B cell (primary cell): ENCODE measurements around the gene TNFRSF1B. TPM values are rescaled to one million over a fixed set of nuclear protein-coding genes. Genes with fewer than 3 reads are reported as not detected.

ENCODE experiments used
- ATAC-seq: fragments of 200-7000 bp; cut with Tn5 transposase; one replicate; pipeline ENCODE4 v1.10.0; 2021; ENCODE audit warnings: low read depth, mild to moderate bottlenecking, moderate number of reproducible peaks, moderate library complexity
- CTCF ChIA-PET: fragments of 350-600 bp; sonication (Branson Sonifier 250); formaldehyde crosslinking; loops from one replicate; lab custom pipeline; 2021; ENCODE audit warnings: antibody characterized with exemption, inconsistent platforms; lab: Charles Lee
- POLR2A ChIA-PET: fragments of 350-600 bp; sonication (Branson Sonifier 250); formaldehyde crosslinking; loops from one replicate; lab custom pipeline; 2021; ENCODE audit warnings: antibody characterized with exemption; lab: Charles Lee
- DNase-seq: peaks from one replicate; pipeline ENCODE4 v3.0.0; 2013
- H2AFZ ChIP-seq: 2 replicates; pipeline ENCODE4 v1.6.1; 2012; ENCODE audit warnings: mild to moderate bottlenecking, low read depth, low read length; ENCODE audit not compliant: insufficient read depth, poor library complexity, severe bottlenecking
- H3K27ac ChIP-seq, 2 donors: 1 replicate in 1 of 2; 2 replicates in 1 of 2; pipeline ENCODE4 v1.5.1; 2012 to 2013; ENCODE audit warnings: low read length in 2 of 2, mild to moderate bottlenecking in 2 of 2, moderate library complexity in 1 of 2
- H3K27me3 ChIP-seq, 4 experiments: fragments of 200-600 bp in 1 of 4; sonication (generic) in 1 of 4; replicated peaks in 1 of 4; 1 replicate in 2 of 4; 2 replicates in 2 of 4; pipeline versions ENCODE4 v1.6.1 to v1.7.0; 2013 to 2016; ENCODE audit warnings: low read length in 3 of 4, mild to moderate bottlenecking in 2 of 4, mixed read lengths in 1 of 4, moderate library complexity in 1 of 4; ENCODE audit not compliant: insufficient read depth in 4 of 4, control insufficient read depth in 3 of 4; ENCODE audit errors: control extremely low read depth in 1 of 4
- H3K36me3 ChIP-seq, 2 experiments: replicated peaks in 1 of 2; 1 replicate in 1 of 2; 2 replicates in 1 of 2; pipeline versions ENCODE4 v1.6.1 to v1.7.1; 2013; ENCODE audit warnings: low read length in 1 of 2; ENCODE audit not compliant: insufficient read depth in 2 of 2, control insufficient read depth in 1 of 2; ENCODE audit errors: control extremely low read depth in 1 of 2, extremely low read depth in 1 of 2
- H3K4me1 ChIP-seq, 2 donors: fragments of 200-600 bp in 1 of 2; sonication (generic) in 1 of 2; 1 replicate in 1 of 2; 2 replicates in 1 of 2; pipeline versions ENCODE4 v1.5.1 to v1.6.1; 2013 to 2017; ENCODE audit warnings: low read length in 2 of 2; ENCODE audit not compliant: control insufficient read depth in 2 of 2, insufficient read depth in 2 of 2
- H3K4me2 ChIP-seq: replicated peaks from 2 replicates; pipeline ENCODE3; 2012; ENCODE audit warnings: mild to moderate bottlenecking, low read depth, low read length; ENCODE audit not compliant: poor library complexity, severe bottlenecking
- H3K4me3 ChIP-seq, 5 experiments: fragments of 200-600 bp in 1 of 5; sonication (generic) in 1 of 5; 1 replicate in 3 of 5; 2 replicates in 2 of 5; pipeline versions ENCODE4 v1.5.1 to v1.7.0; 2011 to 2016; ENCODE audit warnings: low read length in 4 of 5, mild to moderate bottlenecking in 4 of 5, low read depth in 2 of 5, control low read depth in 1 of 5, moderate library complexity in 1 of 5; ENCODE audit not compliant: insufficient read depth in 1 of 5; ENCODE audit errors: control extremely low read depth in 1 of 5, extremely low read depth in 1 of 5
- H3K79me2 ChIP-seq: fragments of 200-600 bp; sonication (generic); one replicate; pipeline ENCODE4 v1.6.0; 2016; ENCODE audit warnings: low read length; ENCODE audit not compliant: control insufficient read depth, insufficient read depth
- H3K9ac ChIP-seq: fragments of 200-600 bp; sonication (generic); 2 replicates; pipeline ENCODE4 v1.6.1; 2017; ENCODE audit warnings: mild to moderate bottlenecking, low read length, moderate library complexity
- H3K9me3 ChIP-seq, 3 donors: one replicate each; pipeline versions ENCODE4 v1.6.1 to v1.7.1; 2013; ENCODE audit warnings: low read length in 2 of 3; ENCODE audit not compliant: control insufficient read depth in 2 of 3, insufficient read depth in 1 of 3; ENCODE audit errors: control extremely low read depth in 1 of 3
- H4K20me1 ChIP-seq: 2 replicates; pipeline ENCODE4 v1.6.0; 2012; ENCODE audit warnings: mild to moderate bottlenecking, low read length; ENCODE audit not compliant: insufficient read depth, control insufficient read depth, poor library complexity, severe bottlenecking
- H3K27ac Mint-ChIP-seq: one replicate; pipeline ENCODE4 v1.8.0; 2021; ENCODE audit warnings: mixed read lengths
- H3K27me3 Mint-ChIP-seq: one replicate; pipeline ENCODE4 v1.8.0; 2021; ENCODE audit warnings: mixed read lengths
- H3K4me1 Mint-ChIP-seq: one replicate; pipeline ENCODE4 v1.8.0; 2021; ENCODE audit warnings: mixed read lengths
- H3K4me3 Mint-ChIP-seq: one replicate; pipeline ENCODE4 v1.8.0; 2021; ENCODE audit warnings: mixed read lengths
- H3K9me3 Mint-ChIP-seq: one replicate; pipeline ENCODE4 v1.8.0; 2022; ENCODE audit warnings: mixed read lengths; ENCODE audit not compliant: insufficient read depth
- CTCF ChIP-seq: fragments of 200-600 bp; IDR thresholded peaks from one replicate; pipeline ENCODE4 v1.8.0; 2022; ENCODE audit warnings: antibody characterized with exemption, mild to moderate bottlenecking
- EZH2 ChIP-seq: IDR thresholded peaks from 2 replicates; pipeline ENCODE4 v1.6.1; 2012; ENCODE audit warnings: borderline replicate concordance, low read depth, mild to moderate bottlenecking, moderate library complexity, low read length; ENCODE audit not compliant: insufficient read depth, poor library complexity, severe bottlenecking
- WGBS: methylation state at CpG from one replicate; pipeline ENCODE4 v1.1.5; 2013; ENCODE audit warnings: missing lambda C conversion rate; ENCODE audit not compliant: insufficient coverage; 5-methylcytosine and 5-hydroxymethylcytosine counted together
- intact Hi-C: fragments of 100-400 bp; cut with micrococcal nuclease; formaldehyde crosslinking; loops from one replicate; pipeline ENCODE4 v1.10.0; 2022
- polyA plus RNA-seq: library from polyadenylated mRNA; depleted of rRNA; stranded (reverse); fragments of >200 nt; gene quantifications from 2 replicates; pipeline ENCODE4 v1.2.3, GENCODE V29; 2012
- total RNA-seq, 2 donors: library from RNA; stranded (reverse); fragments of 120-200 nt in 1 of 2; gene quantifications; 1 replicate in 1 of 2; 2 replicates in 1 of 2; pipeline versions ENCODE4 v1.2.3 to v1.2.4, GENCODE V29; 2013 to 2022

TNFRSF1B gene
- total and polyA plus RNA-seq, 2 donors (not counting 1 experiment from before 2014, with no cell fraction given), result 37.7 to 99.4 TPM

- Histone ChIP-seq H3K9ac (no peak overlapping the region), H3K36me3 (peaks cover 0 to 31% of the 10 kb centered on the region in 2 experiments), H2AFZ (no peak overlapping the region), H3K27ac (peak overlapping the region in 1 of 2 donors; percentile 10), H3K79me2 (peaks cover 94% of the 10 kb centered on the region), H3K4me3 (no peak overlapping the region), H4K20me1 (peaks cover 88% of the 10 kb centered on the region), H3K27me3 (no peaks in the 10 kb centered on the region), H3K9me3 (no peaks in the 10 kb centered on the region), H3K4me2 (peak overlapping the region; percentile 58), H3K4me1 (peaks cover 45 to 82% of the 10 kb centered on the region in 2 donors)
- Mint-ChIP-seq H3K9me3 (no peaks in the 10 kb centered on the region), H3K27me3 (no peaks in the 10 kb centered on the region), H3K27ac (peak overlapping the region; percentile 27), H3K4me3 (peak overlapping the region; percentile 59), H3K4me1 (peaks cover 79% of the 10 kb centered on the region)
- TF ChIP-seq EZH2 (no peak), CTCF (no peak)
- CTCF ChIA-PET, result interaction anchor here (0.6 to 8.4 kb wide), 6 partner anchors 19 to 66 kb away, joined by 3 to 48 read pairs (median 6); no protein-coding TSS in a partner anchor
- no peak for DNase-seq
- WGBS, result 81% methylated on average over 12 of the region's 14 CpGs
- intact Hi-C loops, result no loop called here
- POLR2A ChIA-PET, result interaction anchor here (0.6 to 1.2 kb wide), 3 partner anchors 9 to 41 kb away, joined by 3 to 5 read pairs (median 4); no protein-coding TSS in a partner anchor
- no peak for ATAC-seq
These were observed 11.2 kb downstream of the TNFRSF1B start for GRCh38 chr1:12177999-12178441.

- no peaks in the 10 kb centered on the region for H3K9me3 Mint-ChIP-seq
- 95% methylated on average over 11 of the region's 11 CpGs for WGBS
- Histone ChIP-seq H2AFZ (no peak overlapping the region), H3K36me3 (peaks cover 0 to 31% of the 10 kb centered on the region in 2 experiments), H4K20me1 (peaks cover 83% of the 10 kb centered on the region), H3K27ac (no peak overlapping the region), H3K4me3 (no peak overlapping the region), H3K9me3 (no peaks in the 10 kb centered on the region), H3K4me1 (peaks cover 40 to 80% of the 10 kb centered on the region in 2 donors), H3K4me2 (peak overlapping the region; percentile 58), H3K27me3 (no peaks in the 10 kb centered on the region), H3K9ac (peak overlapping the region; percentile 15), H3K79me2 (peaks cover 89% of the 10 kb centered on the region)
- DNase-seq, result no peak
- H3K27me3 Mint-ChIP-seq, result no peaks in the 10 kb centered on the region
- peak overlapping the region; percentile 59 for H3K4me3 Mint-ChIP-seq
- ATAC-seq, result no peak
- peak overlapping the region; percentile 27 for H3K27ac Mint-ChIP-seq
- ChIA-PET POLR2A (no interaction called here), CTCF (interaction anchor here (0.6 to 8.4 kb wide), 6 partner anchors 18 to 139 kb away, joined by 3 to 48 read pairs (median 4); no protein-coding TSS in a partner anchor)
- peaks cover 77% of the 10 kb centered on the region for H3K4me1 Mint-ChIP-seq
- intact Hi-C loops, result no loop called here
- TF ChIP-seq EZH2 (no peak), CTCF (no peak)
These were observed 11.7 kb downstream of the TNFRSF1B start for GRCh38 chr1:12178511-12178910.
